Measurements from ENCODE around the gene BLVRB. TPM values are rescaled to one million over a fixed set of nuclear protein-coding genes. Genes with fewer than 3 reads are reported as not detected.

Gene BLVRB
- total and polyA plus RNA-seq, 2 donors (not counting 3 experiments of a cell fraction or from before 2014, with no cell fraction given), result 30.8 to 113 TPM

- H3K9me1 ChIP-seq (replicated peaks; ENCODE audit: control insufficient read depth, extremely low read depth, insufficient read depth, low read length), result no peaks in the 10 kb centered on the region
- TF ChIP-seq, protein P1, sequence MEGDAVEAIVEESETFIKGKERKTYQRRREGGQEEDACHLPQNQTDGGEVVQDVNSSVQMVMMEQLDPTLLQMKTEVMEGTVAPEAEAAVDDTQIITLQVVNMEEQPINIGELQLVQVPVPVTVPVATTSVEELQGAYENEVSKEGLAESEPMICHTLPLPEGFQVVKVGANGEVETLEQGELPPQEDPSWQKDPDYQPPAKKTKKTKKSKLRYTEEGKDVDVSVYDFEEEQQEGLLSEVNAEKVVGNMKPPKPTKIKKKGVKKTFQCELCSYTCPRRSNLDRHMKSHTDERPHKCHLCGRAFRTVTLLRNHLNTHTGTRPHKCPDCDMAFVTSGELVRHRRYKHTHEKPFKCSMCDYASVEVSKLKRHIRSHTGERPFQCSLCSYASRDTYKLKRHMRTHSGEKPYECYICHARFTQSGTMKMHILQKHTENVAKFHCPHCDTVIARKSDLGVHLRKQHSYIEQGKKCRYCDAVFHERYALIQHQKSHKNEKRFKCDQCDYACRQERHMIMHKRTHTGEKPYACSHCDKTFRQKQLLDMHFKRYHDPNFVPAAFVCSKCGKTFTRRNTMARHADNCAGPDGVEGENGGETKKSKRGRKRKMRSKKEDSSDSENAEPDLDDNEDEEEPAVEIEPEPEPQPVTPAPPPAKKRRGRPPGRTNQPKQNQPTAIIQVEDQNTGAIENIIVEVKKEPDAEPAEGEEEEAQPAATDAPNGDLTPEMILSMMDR (IDR thresholded peaks at IDR 0.05; ENCODE audit: extremely low read depth in 1 of 2, insufficient read depth in 1 of 2, low read depth in 1 of 2, low read length in 2 of 2), result peak; percentile 95 to 98
- peak; percentile 90 for TF ChIP-seq POLR2A (IDR thresholded peaks at IDR 0.05; ENCODE audit: low read depth, low read length)
- peak; percentile 87 for TF ChIP-seq POLR2AphosphoS5 (IDR thresholded peaks at IDR 0.05; ENCODE audit: insufficient read depth, low read depth, low read length)
- peak; percentile 42 for TF ChIP-seq FOS (IDR thresholded peaks at IDR 0.05; ENCODE audit: borderline replicate concordance, insufficient read depth, low read length)
- no peak for TF ChIP-seq JUN (IDR thresholded peaks at IDR 0.05; ENCODE audit: borderline replicate concordance, insufficient read depth, insufficient read length, low read depth)
- TF ChIP-seq MYC (IDR thresholded peaks at IDR 0.05; ENCODE audit: low read depth, low read length), result no peak
- H3K27me3 ChIP-seq (ENCODE audit: control insufficient read depth in 2 of 2, insufficient read depth in 2 of 2, low read length in 2 of 2), result no peaks in the 10 kb centered on the region
- H3K4me1 ChIP-seq (ENCODE audit: control insufficient read depth, extremely low read depth, insufficient read depth, low read length), result peaks cover 27% of the 10 kb centered on the region
- H3K27ac ChIP-seq (ENCODE audit: insufficient read depth, low read depth, low read length), result peak overlapping the region; percentile 75
- POLR2A ChIA-PET, result interaction anchor here (0.5 to 1.9 kb wide), 7 partner anchors 13 to 842 kb away, joined by 3 to 15 read pairs (median 3); no protein-coding TSS in a partner anchor
- no peaks in the 10 kb centered on the region for H4K20me1 ChIP-seq (replicated peaks; ENCODE audit: control insufficient read depth, extremely low read depth, insufficient read depth, low read length)
- BruUV-seq (replicated peaks), result TSS peak; percentile 38
- FAIRE-seq (peak; percentile 92), DNase-seq (ENCODE audit: low read depth, low spot score) (peak; percentile 91)
- peak overlapping the region; percentile 46 for H3K9ac ChIP-seq (replicated peaks; ENCODE audit: extremely low read depth, insufficient read depth, low read length)
- H3K9me3 ChIP-seq (replicated peaks; ENCODE audit: control insufficient read depth, insufficient read depth, low read length), result no peaks in the 10 kb centered on the region
- H3K79me2 ChIP-seq (ENCODE audit: control insufficient read depth, insufficient read depth, low read length), result peaks cover 30% of the 10 kb centered on the region
- peak overlapping the region; percentile 68 for H3K4me2 ChIP-seq (ENCODE audit: insufficient read depth, low read length)
- intact Hi-C loops (cut with micrococcal nuclease), result loop anchor here (1.0 to 5.0 kb wide), 5 partner anchors 18 to 178 kb away; partner anchors contain the start of genes C19orf47, PLD3 and SERTAD3
- CTCF ChIA-PET, result interaction anchor here (0.6 to 3.7 kb wide), 28 partner anchors 8 to 214 kb away, joined by 3 to 43 read pairs (median 5); partner anchors contain the start of genes BLVRB, C19orf47, PLD3 and SERTAD3
- dilution Hi-C loops (cut with MboI; ENCODE audit: extremely low pct_ligation_motif_present, low sequenced_read_pairs), result no loop called here
- peak overlapping the region; percentile 71 for H2AFZ ChIP-seq (ENCODE audit: low read depth, low read length)
- peak overlapping the region; percentile 25 to 54 (median 26) for H3K4me3 ChIP-seq (replicated peaks in 1 of 3; ENCODE audit: insufficient read depth in 1 of 3, low read depth in 1 of 3, low read length in 3 of 3)
- peaks cover 8 to 9% of the 10 kb centered on the region in 2 experiments for H3K36me3 ChIP-seq (ENCODE audit: control insufficient read depth in 2 of 2, extremely low read depth in 1 of 2, insufficient read depth in 2 of 2, low read length in 2 of 2)
Observed at GRCh38 chr19:40420766-40421765, 44.5 kb downstream of the BLVRB start.
